H9 (cell line): ENCODE measurements around the gene ZBTB33. TPM values are rescaled to one million over a fixed set of nuclear protein-coding genes. Genes with fewer than 3 reads are reported as not detected.

Source experiments
- DNase-seq: peaks from one replicate; pipeline ENCODE4 v3.0.0-alpha.2; 2017
- H2AFZ ChIP-seq: one replicate; pipeline ENCODE4 v1.6.1; 2013; ENCODE audit warnings: mild to moderate bottlenecking, low read length, control low read depth, moderate library complexity
- H2AK5ac ChIP-seq: 2 replicates; pipeline ENCODE4 v1.6.1; 2013; ENCODE audit warnings: low read length, control low read depth, mixed read lengths; ENCODE audit not compliant: insufficient read length
- H2BK120ac ChIP-seq: one replicate; pipeline ENCODE4 v1.6.1; 2013; ENCODE audit warnings: low read depth, mild to moderate bottlenecking, low read length, control low read depth, inconsistent platforms; ENCODE audit not compliant: poor library complexity, severe bottlenecking
- H2BK12ac ChIP-seq: 2 replicates; pipeline ENCODE4 v1.6.1; 2013; ENCODE audit warnings: low read length, control low read depth, mixed read lengths, low read depth; ENCODE audit not compliant: insufficient read length
- H2BK15ac ChIP-seq: 2 replicates; pipeline ENCODE4 v1.6.1; 2013; ENCODE audit warnings: low read depth, low read length, control low read depth
- H2BK20ac ChIP-seq: one replicate; pipeline ENCODE4 v1.6.1; 2013; ENCODE audit warnings: low read depth, mild to moderate bottlenecking, low read length, control low read depth, inconsistent platforms; ENCODE audit not compliant: poor library complexity, severe bottlenecking
- H2BK5ac ChIP-seq: 2 replicates; pipeline ENCODE4 v1.6.1; 2013; ENCODE audit warnings: low read length, control low read depth, mixed read lengths; ENCODE audit not compliant: insufficient read length
- H3K14ac ChIP-seq: 2 replicates; pipeline ENCODE4 v1.6.1; 2013; ENCODE audit warnings: low read length, control low read depth; ENCODE audit not compliant: insufficient read depth
- H3K18ac ChIP-seq: 2 replicates; pipeline ENCODE4 v1.6.1; 2013; ENCODE audit warnings: low read depth, mild to moderate bottlenecking, mixed read lengths, low read length, control low read depth; ENCODE audit not compliant: insufficient read length
- H3K23ac ChIP-seq: 2 replicates; pipeline ENCODE4 v1.6.1; 2013; ENCODE audit warnings: low read length, control low read depth, mixed read lengths, low read depth; ENCODE audit not compliant: insufficient read length
- H3K23me2 ChIP-seq: 2 replicates; pipeline ENCODE4 v1.6.1; 2013; ENCODE audit warnings: low read depth, mild to moderate bottlenecking, mixed read lengths, low read length, control low read depth; ENCODE audit not compliant: insufficient read length, poor library complexity, severe bottlenecking
- H3K27ac ChIP-seq: 2 replicates; pipeline ENCODE4 v1.5.1; 2013; ENCODE audit warnings: low read length, control low read depth, mixed read lengths, low read depth; ENCODE audit not compliant: insufficient read length
- H3K27me3 ChIP-seq: 2 replicates; pipeline ENCODE4 v1.6.1; 2013; ENCODE audit warnings: low read length, control low read depth, inconsistent platforms; ENCODE audit not compliant: insufficient read depth
- H3K4ac ChIP-seq: 2 replicates; pipeline ENCODE4 v1.6.1; 2013; ENCODE audit warnings: low read depth, mild to moderate bottlenecking, control low read depth, inconsistent platforms, low read length, moderate library complexity
- H3K4me1 ChIP-seq: 2 replicates; pipeline ENCODE4 v1.6.1; 2013; ENCODE audit warnings: low read length, control low read depth, inconsistent platforms; ENCODE audit not compliant: insufficient read depth
- H3K4me2 ChIP-seq: 2 replicates; pipeline ENCODE4 v1.6.1; 2013; ENCODE audit warnings: low read length, control low read depth, mixed read lengths; ENCODE audit not compliant: insufficient read length, insufficient read depth
- H3K56ac ChIP-seq: 2 replicates; pipeline ENCODE4 v1.6.1; 2013; ENCODE audit warnings: low read depth, mild to moderate bottlenecking, mixed read lengths, low read length, control low read depth; ENCODE audit not compliant: insufficient read length
- H3K79me1 ChIP-seq: 2 replicates; pipeline ENCODE4 v1.6.1; 2013; ENCODE audit warnings: low read depth, mild to moderate bottlenecking, moderate library complexity, low read length, control low read depth, inconsistent platforms; ENCODE audit not compliant: insufficient read depth, poor library complexity, severe bottlenecking
- H3K79me2 ChIP-seq: 2 replicates; pipeline ENCODE4 v1.6.1; 2013; ENCODE audit warnings: low read length, control low read depth, inconsistent platforms; ENCODE audit not compliant: insufficient read depth
- H3K9ac ChIP-seq: 2 replicates; pipeline ENCODE4 v1.6.1; 2013; ENCODE audit warnings: low read length, control low read depth, mixed read lengths; ENCODE audit not compliant: insufficient read length; ENCODE audit errors: extremely low read depth
- H3K9me3 ChIP-seq: one replicate; pipeline ENCODE4 v1.6.1; 2013; ENCODE audit warnings: low read depth, low read length, inconsistent platforms; ENCODE audit not compliant: control insufficient read depth
- H3T11ph ChIP-seq: one replicate; pipeline ENCODE4 v1.6.1; 2013; ENCODE audit warnings: mild to moderate bottlenecking, low read length, control low read depth, inconsistent platforms
- H4K20me1 ChIP-seq: one replicate; pipeline ENCODE4 v1.6.1; 2013; ENCODE audit not compliant: control insufficient read depth, insufficient read length, insufficient read depth
- H4K5ac ChIP-seq: 2 replicates; pipeline ENCODE4 v1.6.1; 2013; ENCODE audit warnings: low read depth, mild to moderate bottlenecking, mixed read lengths, low read length, control low read depth; ENCODE audit not compliant: insufficient read length
- H4K8ac ChIP-seq: replicated peaks from 2 replicates; pipeline ENCODE4 v1.6.1; 2013; ENCODE audit warnings: low read length, control low read depth, mixed read lengths, low read depth; ENCODE audit not compliant: insufficient read length
- H4K91ac ChIP-seq: 2 replicates; pipeline ENCODE4 v1.6.1; 2013; ENCODE audit warnings: low read depth, mild to moderate bottlenecking, moderate library complexity, mixed read lengths, low read length, control low read depth; ENCODE audit not compliant: insufficient read length
- H3K27ac Mint-ChIP-seq, 3 experiments: 2 replicates in 2 of 3; 3 replicates in 1 of 3; pipeline ENCODE4 v1.8.0; 2020 to 2021; ENCODE audit warnings: mixed read lengths in 3 of 3, mild to moderate bottlenecking in 1 of 3, moderate library complexity in 1 of 3
- H3K27me3 Mint-ChIP-seq: 2 replicates; pipeline ENCODE4 v1.8.0; 2021; ENCODE audit warnings: low read depth, mild to moderate bottlenecking, moderate library complexity, mixed read lengths
- H3K36me3 Mint-ChIP-seq, 3 experiments: 2 replicates in 2 of 3; 3 replicates in 1 of 3; pipeline ENCODE4 v1.8.0; 2020 to 2021; ENCODE audit warnings: low read depth in 3 of 3, mixed read lengths in 3 of 3; ENCODE audit not compliant: insufficient read depth in 1 of 3
- H3K4me1 Mint-ChIP-seq, 2 experiments: 2 replicates each; pipeline ENCODE4 v1.8.0; 2020; ENCODE audit warnings: mixed read lengths in 2 of 2
- H3K4me3 Mint-ChIP-seq, 2 experiments: 2 replicates in 1 of 2; 3 replicates in 1 of 2; pipeline ENCODE4 v1.8.0; 2020 to 2021; ENCODE audit warnings: mild to moderate bottlenecking in 2 of 2, mixed read lengths in 2 of 2, moderate library complexity in 1 of 2
- H3K9me3 Mint-ChIP-seq, 2 experiments: 2 replicates in 1 of 2; 3 replicates in 1 of 2; pipeline ENCODE4 v1.8.0; 2020; ENCODE audit warnings: mild to moderate bottlenecking in 2 of 2, mixed read lengths in 2 of 2, moderate library complexity in 1 of 2
- CTCF ChIP-seq: fragments of 200-600 bp; sonication (generic); conservative IDR thresholded peaks from 3 replicates; pipeline ENCODE4 v1.8.0; 2021; ENCODE audit warnings: antibody characterized with exemption, mild to moderate bottlenecking
- WGBS: extraction: QIAGEN DNeasy Blood & Tissue Kit; methylation state at CpG from one replicate; pipeline ENCODE4 v1.1.7; 2013; ENCODE audit warnings: missing lambda C conversion rate, low lambda C conversion rate, mixed read lengths; ENCODE audit not compliant: insufficient read length; ENCODE audit errors: extremely low coverage; 5-methylcytosine and 5-hydroxymethylcytosine counted together
- total RNA-seq: library from RNA; stranded (reverse); gene quantifications from 2 replicates; pipeline ENCODE4 v1.2.1, GENCODE V29; 2021

The ZBTB33 gene
- total RNA-seq, 1 experiment from 2014 or later = 18.7 TPM

- Histone ChIP-seq H3K4me1 (no peaks in the 10 kb centered on the region), H2AK5ac (no peak overlapping the region), H3K79me1 (no peaks in the 10 kb centered on the region), H4K5ac (no peak overlapping the region), H4K8ac (no peak overlapping the region), H3K23me2 (no peaks in the 10 kb centered on the region), H3K9ac (no peak overlapping the region), H2BK5ac (no peak overlapping the region), H3K9me3 (peaks cover 18% of the 10 kb centered on the region), H3K4ac (no peak overlapping the region), H2BK12ac (no peak overlapping the region), H4K20me1 (no peaks in the 10 kb centered on the region), H3K23ac (no peak overlapping the region), H2BK20ac (no peak overlapping the region), H3K56ac (no peak overlapping the region), H2AFZ (no peak overlapping the region), H2BK15ac (no peak overlapping the region), H3K14ac (no peak overlapping the region), H3K27me3 (no peaks in the 10 kb centered on the region), H3K18ac (no peak overlapping the region), H3T11ph (no peak overlapping the region), H3K4me2 (no peak overlapping the region), H4K91ac (no peak overlapping the region), H3K79me2 (no peaks in the 10 kb centered on the region), H3K27ac (no peak overlapping the region), H2BK120ac (no peak overlapping the region)
- no peaks in the 10 kb centered on the region; the same call in 1 of the 2 replicates for H3K27me3 Mint-ChIP-seq
- peaks cover 54 to 57% of the 10 kb centered on the region in 2 experiments for H3K9me3 Mint-ChIP-seq
- TF ChIP-seq CTCF = no peak
- H3K4me1 Mint-ChIP-seq = peaks cover 15 to 28% of the 10 kb centered on the region in 2 experiments
- no peak for DNase-seq
- no peak overlapping the region for H3K4me3 Mint-ChIP-seq
- WGBS = no CpG with 5 or more reads among the region's 3 CpGs
- H3K36me3 Mint-ChIP-seq = peaks cover 12 to 25% (median 14%) of the 10 kb centered on the region in 3 experiments
- no peak overlapping the region for H3K27ac Mint-ChIP-seq
Observed at GRCh38 chrX:120236687-120237479, 13.7 kb upstream of the ZBTB33 start.
